Measurements from ENCODE around the gene CFAP210.

CFAP210 gene, protein sequence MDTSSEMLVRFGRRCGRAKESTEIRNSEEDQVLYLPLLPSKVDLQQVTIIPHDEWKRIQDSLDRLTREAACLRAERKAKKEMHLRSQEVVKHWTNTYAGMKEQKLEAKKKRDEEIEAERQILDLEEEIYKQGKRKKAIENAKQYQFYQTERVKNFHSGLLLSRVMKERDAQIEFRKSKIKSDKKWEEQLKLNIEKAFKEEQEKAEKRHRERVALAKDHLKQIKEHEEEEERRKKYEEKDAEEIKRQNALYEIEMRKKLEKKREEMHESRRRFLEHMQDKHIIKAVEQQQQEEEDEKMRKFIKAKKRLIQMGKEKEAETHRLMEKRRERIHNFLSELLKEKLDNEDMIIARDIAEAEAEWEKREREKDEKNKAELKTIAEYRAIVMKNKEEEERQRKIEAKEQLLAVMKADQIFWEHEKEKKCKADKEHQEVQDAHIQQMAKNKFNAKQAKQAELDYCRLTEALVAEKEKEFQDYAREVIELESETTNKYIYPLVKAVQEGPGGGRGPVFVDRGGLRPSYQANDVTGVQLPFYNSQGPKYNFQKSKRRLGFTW

GRCh38 chr2:169694113-169694893, at the start of gene CFAP210, which contains the start of gene PHOSPHO2:
Gene CFAP210, minus strand, starts transcription at chr2:169694405. Its CDS starts 78 bp downstream, at chr2:169694327.
Gene PHOSPHO2, plus strand, starts transcription at chr2:169694469. Its CDS starts 6,503 bp downstream, at chr2:169700972.
- DNase-seq (ENCODE audit: low spot score): peak; percentile 96

- no peak for DNase-seq (ENCODE audit: low spot score)
These were observed 49.3 kb upstream of the CFAP210 start for GRCh38 chr2:169743549-169743948.

DNA sequence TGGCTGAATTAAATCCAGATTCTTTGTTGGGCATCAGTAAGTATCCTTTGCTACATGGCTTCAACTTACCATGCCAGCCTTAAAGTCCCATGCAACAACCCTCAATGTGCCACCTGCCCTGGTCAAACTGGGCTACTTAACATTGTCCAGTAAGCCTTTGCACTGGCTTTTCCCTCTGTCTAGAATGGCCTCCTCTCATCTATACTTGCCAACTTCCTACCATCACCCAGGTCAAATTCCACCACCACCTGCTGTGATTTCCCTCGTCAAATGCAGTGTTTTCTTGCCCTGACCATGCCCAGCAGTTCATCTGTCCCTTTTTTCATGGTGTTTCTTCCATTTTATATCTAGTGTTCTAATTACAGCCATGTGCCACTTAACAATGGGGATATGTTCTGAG, 45.1 kb upstream of the CFAP210 start:
- DNase-seq (ENCODE audit: low spot score): no peak

DNA sequence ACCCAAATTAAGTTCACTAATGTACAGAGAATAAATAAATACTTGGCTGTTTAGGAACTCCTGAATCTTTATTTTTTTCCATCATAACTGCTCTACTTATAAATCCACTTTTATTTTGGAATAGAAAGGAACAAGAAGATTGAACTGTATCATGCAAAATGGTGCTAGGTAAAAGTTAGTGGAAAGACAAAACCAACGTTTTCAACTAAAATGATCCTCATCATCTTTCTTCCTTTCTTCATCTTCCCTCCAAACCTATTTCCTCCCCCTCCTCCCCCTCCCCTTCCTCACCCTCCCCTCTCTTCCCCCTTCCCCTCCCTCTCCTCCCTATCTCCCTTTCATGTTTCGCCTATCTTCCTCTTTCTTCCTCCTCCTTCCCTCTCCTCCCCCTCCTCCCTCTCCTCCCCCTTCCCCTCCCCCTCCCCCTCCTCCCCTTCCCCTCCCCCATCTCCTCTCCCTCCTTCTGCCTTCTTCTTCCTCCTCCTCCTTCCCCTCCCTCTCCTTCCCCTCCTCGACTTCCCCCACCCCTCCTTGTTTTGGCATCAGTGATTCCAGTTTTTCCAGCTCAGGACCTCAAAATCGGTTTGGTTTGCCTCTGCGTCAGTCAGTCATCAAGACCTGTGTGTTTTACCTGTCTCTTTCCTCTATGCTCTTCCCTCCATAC, 44.5 kb upstream of the CFAP210 start:
- DNase-seq (ENCODE audit: low spot score): no peak

- DNase-seq (ENCODE audit: low spot score): no peak
These were observed 42.7 kb upstream of the CFAP210 start for GRCh38 chr2:169736902-169737301.

DNA sequence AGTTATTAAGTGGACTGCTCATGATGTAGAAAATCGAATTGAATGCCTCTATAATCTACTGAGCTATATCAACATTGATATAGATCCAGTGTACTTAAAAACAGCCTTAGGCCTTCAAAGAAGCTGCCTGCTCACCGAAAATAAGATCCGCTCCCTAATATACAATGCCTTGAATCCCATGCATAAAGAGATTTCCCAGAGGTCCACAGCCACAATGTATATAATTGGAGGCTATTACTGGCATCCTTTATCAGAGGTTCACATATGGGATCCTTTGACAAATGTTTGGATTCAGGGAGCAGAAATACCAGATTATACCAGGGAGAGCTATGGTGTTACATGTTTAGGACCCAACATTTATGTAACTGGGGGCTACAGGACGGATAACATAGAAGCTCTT, 41.4 kb upstream of the CFAP210 start:
- DNase-seq (ENCODE audit: low spot score): no peak

GRCh38 chr2:169734169-169734847, 40.1 kb upstream of the CFAP210 start:
- DNase-seq (ENCODE audit: low spot score): peak; percentile 74

DNA sequence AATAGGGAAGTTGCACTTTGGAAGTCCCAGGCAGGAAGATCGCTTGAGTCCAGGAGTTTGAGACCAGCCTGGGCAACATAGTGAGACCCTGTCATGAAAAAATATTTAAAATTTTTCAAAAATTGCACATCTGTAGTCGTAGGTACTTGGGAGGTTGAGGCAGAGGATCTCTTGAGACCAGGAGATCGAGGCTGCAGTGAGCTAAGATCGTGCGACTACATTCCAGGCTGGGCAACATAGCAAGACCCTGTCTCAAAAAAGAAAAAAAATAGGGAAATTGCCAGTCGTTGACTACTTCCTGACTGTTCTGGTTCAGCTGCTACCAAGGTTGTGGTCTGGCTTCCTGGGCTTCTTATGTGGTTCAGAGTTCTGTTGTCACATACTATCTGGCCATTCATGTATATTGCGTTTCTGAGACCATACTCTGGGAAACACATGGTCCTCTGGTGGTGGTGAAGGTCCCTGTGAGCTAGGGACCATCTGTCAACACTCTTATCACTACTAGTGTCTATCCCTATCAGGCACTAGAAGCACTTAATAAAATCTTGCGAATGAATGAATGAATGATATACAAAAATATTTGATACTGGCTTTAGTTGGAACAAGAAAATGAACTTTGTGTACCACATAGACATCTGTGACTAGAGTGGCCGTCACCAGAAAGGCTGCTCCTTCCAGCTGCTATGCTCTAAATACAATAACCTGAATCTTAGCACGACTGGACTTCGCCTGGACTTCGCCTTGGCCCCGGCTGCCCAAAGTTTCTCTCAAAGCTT, 38.6 kb upstream of the CFAP210 start:
- DNase-seq (ENCODE audit: low spot score): no peak

GRCh38 chr2:169732075-169732474, 37.9 kb upstream of the CFAP210 start:
- no peak for DNase-seq (ENCODE audit: low spot score)

- DNase-seq (ENCODE audit: low spot score): no peak
These were observed 35.0 kb upstream of the CFAP210 start for GRCh38 chr2:169729274-169729605.

DNA sequence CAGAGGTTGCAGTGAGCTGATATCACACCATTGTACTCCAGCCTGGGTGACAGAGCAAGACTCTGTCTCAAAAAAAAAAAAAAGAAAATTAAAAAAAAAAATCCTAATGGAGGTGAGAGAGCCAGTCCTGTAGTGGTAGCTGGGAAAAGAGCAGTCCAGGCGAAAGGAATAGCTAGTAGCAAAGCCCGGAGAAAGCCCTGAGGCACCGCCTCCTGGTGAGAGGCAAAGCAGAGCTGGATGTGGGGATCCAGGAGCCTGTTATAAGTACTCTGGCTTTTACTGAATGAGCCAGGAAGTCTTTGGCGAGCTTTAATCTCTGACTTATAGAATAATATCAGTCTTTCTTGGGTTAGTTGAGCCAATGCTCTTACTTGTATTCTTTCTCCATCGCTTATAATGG, 32.9 kb upstream of the CFAP210 start:
- DNase-seq (ENCODE audit: low spot score): no peak

- DNase-seq (ENCODE audit: low spot score): no peak
These were observed 26.8 kb upstream of the CFAP210 start for GRCh38 chr2:169721016-169721415.

DNA sequence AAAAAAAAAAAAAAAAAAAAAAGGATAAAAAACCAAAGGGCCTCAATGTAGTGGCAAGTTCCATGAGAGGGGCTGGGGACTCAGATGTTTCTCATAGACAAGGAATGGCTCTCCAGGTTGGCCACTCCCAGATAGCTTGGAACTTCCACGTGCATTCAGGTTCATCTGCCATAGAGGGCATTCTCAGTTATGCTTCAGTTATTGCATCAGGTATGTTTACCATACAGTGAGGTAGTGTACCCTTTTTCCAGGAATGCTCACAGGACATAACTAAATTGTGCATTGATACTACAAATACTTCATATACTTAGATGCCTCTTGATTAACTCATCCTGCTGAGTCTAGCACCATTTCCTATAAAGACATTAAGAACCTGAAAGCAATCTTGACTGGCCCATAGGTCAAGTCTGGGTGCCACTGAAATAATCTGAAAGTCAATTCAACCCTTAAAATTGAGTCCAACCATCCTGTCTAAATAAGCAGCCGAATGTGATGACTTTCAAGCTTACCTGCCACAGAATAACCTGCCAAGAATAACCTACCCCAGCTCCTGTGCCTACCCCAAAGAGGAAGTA, 24.8 kb upstream of the CFAP210 start:
- no peak for DNase-seq (ENCODE audit: low spot score)

DNA sequence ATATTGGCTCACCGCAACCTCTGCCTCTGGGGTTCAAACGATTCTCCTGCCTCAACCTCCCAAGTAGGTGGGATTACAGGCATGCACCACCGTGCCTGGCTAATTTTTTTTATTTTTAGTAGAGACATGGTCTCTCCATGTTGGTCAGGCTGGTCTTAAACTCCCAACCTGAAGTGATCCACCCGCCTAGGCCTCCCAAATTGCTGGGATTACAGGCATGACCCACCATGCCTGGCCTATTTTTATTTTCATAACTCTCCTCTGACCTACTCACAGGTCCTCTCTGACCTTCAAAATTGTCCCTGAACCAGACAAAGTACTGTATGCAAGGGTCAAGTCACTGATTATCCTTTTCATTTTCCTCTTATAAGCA, 23.5 kb upstream of the CFAP210 start:
- DNase-seq (ENCODE audit: low spot score): no peak

GRCh38 chr2:169716938-169717690, 22.9 kb upstream of the CFAP210 start:
- DNase-seq (ENCODE audit: low spot score): no peak

- no peak for DNase-seq (ENCODE audit: low spot score)
These were observed 22.2 kb upstream of the CFAP210 start for GRCh38 chr2:169716238-169716886.

DNA sequence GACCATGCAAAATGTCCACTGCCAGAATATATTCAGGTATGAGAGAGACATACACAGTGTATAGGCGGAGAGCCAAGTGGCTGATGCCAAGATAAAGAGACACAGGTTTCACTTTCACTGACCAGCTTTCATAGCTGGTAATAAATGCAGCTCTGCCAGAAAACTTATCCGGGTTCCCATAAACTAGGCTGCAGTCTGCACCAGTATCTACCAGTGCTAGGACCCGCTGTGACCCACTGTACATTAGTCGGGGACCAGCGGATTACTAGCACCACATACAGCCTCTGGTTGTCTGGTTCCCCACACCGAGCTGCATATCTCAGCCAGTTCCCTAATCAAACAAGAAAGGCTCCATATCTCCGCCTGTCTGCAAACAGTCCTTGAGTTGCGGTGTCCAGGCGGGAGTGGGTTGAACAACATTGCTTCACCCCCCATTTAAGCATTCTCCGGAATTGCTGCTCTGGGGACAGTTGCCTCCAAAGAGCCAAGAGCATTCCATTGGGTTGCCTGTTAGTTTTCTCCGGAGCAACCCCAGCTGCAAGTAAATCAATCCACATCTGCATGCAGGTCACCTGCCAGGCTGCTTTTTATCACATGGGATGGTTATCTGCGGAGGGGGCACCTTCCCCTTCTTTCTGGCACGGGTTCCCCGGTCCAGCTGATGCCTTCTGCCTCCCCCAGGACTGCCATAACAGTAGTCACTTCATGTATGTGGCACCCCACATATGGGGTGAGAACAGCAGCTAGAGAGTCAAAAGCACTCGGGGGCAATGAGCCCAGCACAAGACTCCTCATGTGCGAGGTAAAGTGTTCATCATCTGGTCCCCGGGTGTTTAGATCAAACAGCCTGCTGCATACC, 21.4 kb upstream of the CFAP210 start:
- no peak for DNase-seq (ENCODE audit: low spot score)

- DNase-seq (ENCODE audit: low spot score): no peak
These were observed 20.5 kb upstream of the CFAP210 start for GRCh38 chr2:169714699-169715098.

- DNase-seq (ENCODE audit: low spot score): no peak
These were observed 19.1 kb upstream of the CFAP210 start for GRCh38 chr2:169713331-169713730.

Data from iPS-NIHi11 (cell line).